Activated CD8-positive, alpha-beta memory T cell treated with anti-CD3 and anti-CD28 coated beads for 1 hour (primary cell): ENCODE data around the gene LYRM4.

Experiments
- DNase-seq, 2 donors: peaks; one replicate each; pipeline ENCODE4 v3.0.0-alpha.2; 2020; ENCODE audit warnings: low read depth in 1 of 2; ENCODE audit errors: extremely low read depth in 1 of 2

Gene LYRM4

GRCh38 chr6:5247201-5247600 is 13.5 kb downstream of the LYRM4 start:
- no peak for DNase-seq

GRCh38 chr6:5246141-5247097 is 14.3 kb downstream of the LYRM4 start:
- DNase-seq: no peak

GRCh38 chr6:5243069-5243468 is 17.7 kb downstream of the LYRM4 start:
- no peak for DNase-seq

- DNase-seq: no peak
Observed at GRCh38 chr6:5241252-5241651, 19.5 kb downstream of the LYRM4 start.

- DNase-seq: no peak
Observed at GRCh38 chr6:5238336-5238735, 22.4 kb downstream of the LYRM4 start.

GRCh38 chr6:5237805-5238204 is 22.9 kb downstream of the LYRM4 start:
- DNase-seq: no peak

GRCh38 chr6:5235830-5236229 is 24.9 kb downstream of the LYRM4 start:
- DNase-seq: no peak

- no peak for DNase-seq
Observed at GRCh38 chr6:5234874-5235273, 25.9 kb downstream of the LYRM4 start.

- DNase-seq: no peak
Observed at GRCh38 chr6:5231289-5231688, 29.5 kb downstream of the LYRM4 start.

- DNase-seq: no peak
Observed at GRCh38 chr6:5230081-5230480, 30.7 kb downstream of the LYRM4 start.

- DNase-seq: no peak
Observed at GRCh38 chr6:5229356-5229755, 31.4 kb downstream of the LYRM4 start.

- no peak for DNase-seq
Observed at GRCh38 chr6:5223309-5223708, 37.4 kb downstream of the LYRM4 start.

- DNase-seq: no peak
Observed at GRCh38 chr6:5220443-5220842, 40.3 kb downstream of the LYRM4 start.

- DNase-seq: no peak
Observed at GRCh38 chr6:5219011-5219691, 41.6 kb downstream of the LYRM4 start.

GRCh38 chr6:5217356-5217755 is 43.4 kb downstream of the LYRM4 start:
- DNase-seq: no peak

- no peak for DNase-seq
Observed at GRCh38 chr6:5215799-5216198, 45.0 kb downstream of the LYRM4 start.

- no peak for DNase-seq
Observed at GRCh38 chr6:5215159-5215558, 45.6 kb downstream of the LYRM4 start.

- no peak for DNase-seq
Observed at GRCh38 chr6:5214570-5215052, 46.1 kb downstream of the LYRM4 start.

GRCh38 chr6:5213836-5214235 is 46.9 kb downstream of the LYRM4 start:
- DNase-seq: no peak

GRCh38 chr6:5211492-5211891 is 49.3 kb downstream of the LYRM4 start:
- no peak for DNase-seq

- DNase-seq: no peak
Observed at GRCh38 chr6:5208471-5208971, 52.2 kb downstream of the LYRM4 start.

GRCh38 chr6:5208057-5208456 is 52.7 kb downstream of the LYRM4 start:
- no peak for DNase-seq
